Upper lobe of left lung (tissue), 4 donors: ENCODE results near the gene APOBEC3B.

Experiments used
- EP300 ChIP-seq, 4 donors: sonication (generic); formaldehyde crosslinking; IDR thresholded peaks; one replicate each; pipeline ENCODE4 v1.5.1; 2017; ENCODE audit warnings: antibody characterized with exemption in 4 of 4, control low read depth in 2 of 4
- POLR2A ChIP-seq, 4 donors: fragments of 450-650 bp; IDR thresholded peaks; one replicate each; pipeline ENCODE4 v1.5.1; 2016 to 2017; ENCODE audit warnings: antibody characterized with exemption in 4 of 4, mild to moderate bottlenecking in 2 of 4
- POLR2AphosphoS5 ChIP-seq, 2 donors: sonication (generic); formaldehyde crosslinking; IDR thresholded peaks; one replicate each; pipeline ENCODE4 v1.5.1; 2017; ENCODE audit warnings: antibody characterized with exemption in 2 of 2
- TF ChIP-seq, protein P1 (sequence below), 6 experiments: fragments of 450-650 bp in 4 of 6; fragments of 200-600 bp in 2 of 6; sonication (generic) in 2 of 6; IDR thresholded peaks; one replicate each; pipeline ENCODE4 v1.5.1; 2016 to 2019; ENCODE audit warnings: antibody characterized with exemption in 6 of 6

DNA sequence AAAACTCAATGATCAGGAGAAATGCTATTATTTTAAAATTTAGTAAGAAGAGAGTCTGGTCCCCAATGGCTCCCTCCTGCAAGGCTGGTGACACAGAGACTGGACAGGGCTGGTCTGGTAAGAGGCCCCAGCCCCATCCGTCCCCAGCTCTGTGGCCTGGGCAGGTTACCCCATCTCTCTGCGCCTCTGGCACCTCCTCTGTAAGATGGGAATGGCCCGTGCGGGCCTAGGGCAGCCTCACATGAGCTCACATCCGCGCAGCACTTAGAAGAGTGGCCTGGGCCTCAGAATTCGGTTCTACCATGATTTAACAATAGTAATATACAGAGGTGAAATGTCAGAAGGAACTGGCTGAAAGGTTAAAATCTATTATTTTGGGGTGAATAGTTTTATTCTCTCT, 59.8 kb downstream of the APOBEC3B start:
- no peak for TF ChIP-seq POLR2A (IDR thresholded peaks at IDR 0.05)
- no peak for TF ChIP-seq EP300 (IDR thresholded peaks at IDR 0.05)
- TF ChIP-seq, protein P1, sequence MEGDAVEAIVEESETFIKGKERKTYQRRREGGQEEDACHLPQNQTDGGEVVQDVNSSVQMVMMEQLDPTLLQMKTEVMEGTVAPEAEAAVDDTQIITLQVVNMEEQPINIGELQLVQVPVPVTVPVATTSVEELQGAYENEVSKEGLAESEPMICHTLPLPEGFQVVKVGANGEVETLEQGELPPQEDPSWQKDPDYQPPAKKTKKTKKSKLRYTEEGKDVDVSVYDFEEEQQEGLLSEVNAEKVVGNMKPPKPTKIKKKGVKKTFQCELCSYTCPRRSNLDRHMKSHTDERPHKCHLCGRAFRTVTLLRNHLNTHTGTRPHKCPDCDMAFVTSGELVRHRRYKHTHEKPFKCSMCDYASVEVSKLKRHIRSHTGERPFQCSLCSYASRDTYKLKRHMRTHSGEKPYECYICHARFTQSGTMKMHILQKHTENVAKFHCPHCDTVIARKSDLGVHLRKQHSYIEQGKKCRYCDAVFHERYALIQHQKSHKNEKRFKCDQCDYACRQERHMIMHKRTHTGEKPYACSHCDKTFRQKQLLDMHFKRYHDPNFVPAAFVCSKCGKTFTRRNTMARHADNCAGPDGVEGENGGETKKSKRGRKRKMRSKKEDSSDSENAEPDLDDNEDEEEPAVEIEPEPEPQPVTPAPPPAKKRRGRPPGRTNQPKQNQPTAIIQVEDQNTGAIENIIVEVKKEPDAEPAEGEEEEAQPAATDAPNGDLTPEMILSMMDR (IDR thresholded peaks at IDR 0.05): no peak
- no peak for TF ChIP-seq POLR2AphosphoS5 (IDR thresholded peaks at IDR 0.05)
